ENCODE measurements around the gene TRMT1.

TRMT1 gene

GRCh38 chr19:13127811-13128575 lies 11.5 kb upstream of the TRMT1 start:
- Mint-ChIP-seq H3K9me3 (no peaks in the 10 kb centered on the region), H3K36me3 (ENCODE audit: insufficient read depth) (peaks cover 14% of the 10 kb centered on the region), H3K4me3 (no peak overlapping the region), H3K27me3 (no peaks in the 10 kb centered on the region), H3K27ac (peak overlapping the region; percentile 34 to 89), H3K4me1 (ENCODE audit: low read depth in 2 of 2) (peaks cover 29 to 36% of the 10 kb centered on the region in 2 donors)
- no peak for DNase-seq
- ATAC-seq (replicated peaks), result no peak

- peak overlapping the region in 1 of 2 donors; percentile 89 for H3K27ac Mint-ChIP-seq
- H3K27me3 Mint-ChIP-seq, result no peaks in the 10 kb centered on the region
- peaks cover 30 to 36% of the 10 kb centered on the region in 2 donors for H3K4me1 Mint-ChIP-seq (ENCODE audit: low read depth in 2 of 2)
- DNase-seq (no peak), ATAC-seq (replicated peaks) (no peak)
- H3K36me3 Mint-ChIP-seq (ENCODE audit: insufficient read depth), result peaks cover 22% of the 10 kb centered on the region
- no peak overlapping the region for H3K4me3 Mint-ChIP-seq
- no peaks in the 10 kb centered on the region for H3K9me3 Mint-ChIP-seq
Observed at GRCh38 chr19:13127051-13127450, 10.5 kb upstream of the TRMT1 start.

DNA sequence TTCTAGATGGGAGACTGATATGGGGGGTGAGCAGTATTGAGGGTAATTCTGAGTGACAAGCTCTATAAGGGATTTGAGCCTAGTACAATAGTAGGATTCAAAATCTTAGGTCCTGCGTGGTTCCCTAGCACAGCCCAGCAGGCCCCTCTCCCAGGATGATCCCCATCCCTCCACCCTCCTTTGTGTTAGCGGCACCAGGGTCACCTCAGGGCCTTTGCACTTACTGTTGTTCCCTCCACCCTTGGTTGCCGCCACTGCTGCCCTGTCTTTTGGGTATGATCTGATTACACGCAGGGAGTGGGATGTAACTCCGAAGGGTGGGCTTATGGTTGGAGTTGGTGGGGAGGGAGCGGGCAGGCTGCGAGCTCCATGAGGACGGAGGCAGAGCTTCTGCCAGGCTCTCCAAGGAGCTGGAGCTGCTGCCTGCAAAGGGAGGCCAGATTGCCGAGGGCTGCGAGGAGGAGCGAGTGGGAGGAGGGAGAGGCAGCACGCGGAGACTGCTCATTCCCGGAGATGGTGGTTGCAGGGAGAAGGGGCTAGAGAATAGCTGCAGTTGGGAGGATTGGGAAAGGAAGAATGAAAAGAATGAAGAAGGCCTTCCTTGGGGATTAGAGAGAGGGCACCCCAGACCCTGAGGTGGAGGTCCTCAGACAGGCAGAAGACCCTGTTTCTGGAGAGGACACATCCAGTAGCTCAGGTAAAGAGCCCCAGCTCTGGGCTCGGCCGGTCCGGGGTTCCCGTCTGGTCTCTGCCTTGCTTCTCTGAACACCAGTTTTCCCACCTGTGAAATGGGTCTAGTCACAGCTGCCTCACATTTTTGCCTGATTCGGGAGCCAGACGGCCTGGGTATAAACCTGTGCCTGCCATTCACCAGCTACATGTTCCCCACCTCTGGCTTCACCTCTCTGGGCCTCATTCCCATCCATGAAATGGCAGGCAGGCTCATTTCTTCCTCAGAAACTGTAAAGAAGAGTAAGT lies 6.7 kb upstream of the TRMT1 start:
- Mint-ChIP-seq H3K36me3 (ENCODE audit: insufficient read depth) (peaks cover 24% of the 10 kb centered on the region), H3K27me3 (no peaks in the 10 kb centered on the region), H3K4me1 (ENCODE audit: low read depth in 2 of 2) (peaks cover 45 to 49% of the 10 kb centered on the region in 2 donors), H3K9me3 (no peaks in the 10 kb centered on the region), H3K4me3 (no peak overlapping the region), H3K27ac (peak overlapping the region; percentile 82 to 90)
- DNase-seq (no peak), ATAC-seq (replicated peaks) (no peak)

GRCh38 chr19:13122275-13122878 lies 5.8 kb upstream of the TRMT1 start:
- DNase-seq (peak in 2 of 3 experiments; percentile 22 to 36), ATAC-seq (replicated peaks) (peak; percentile 40)
- H3K27me3 Mint-ChIP-seq, result no peaks in the 10 kb centered on the region
- peak overlapping the region; percentile 52 to 77 for H3K4me3 Mint-ChIP-seq
- H3K36me3 Mint-ChIP-seq (ENCODE audit: insufficient read depth), result peaks cover 30% of the 10 kb centered on the region
- H3K27ac Mint-ChIP-seq, result peak overlapping the region; percentile 82 to 90
- H3K9me3 Mint-ChIP-seq, result no peaks in the 10 kb centered on the region
- peaks cover 46 to 48% of the 10 kb centered on the region in 2 donors for H3K4me1 Mint-ChIP-seq (ENCODE audit: low read depth in 2 of 2)

GRCh38 chr19:13121551-13122274 lies 5.2 kb upstream of the TRMT1 start:
- ATAC-seq (replicated peaks) (peak; percentile 34), DNase-seq (peak in 2 of 3 experiments; percentile 27 to 35)
- no peaks in the 10 kb centered on the region for H3K27me3 Mint-ChIP-seq
- H3K9me3 Mint-ChIP-seq, result no peaks in the 10 kb centered on the region
- peaks cover 50 to 55% of the 10 kb centered on the region in 2 donors for H3K4me1 Mint-ChIP-seq (ENCODE audit: low read depth in 2 of 2)
- peaks cover 33% of the 10 kb centered on the region for H3K36me3 Mint-ChIP-seq (ENCODE audit: insufficient read depth)
- H3K27ac Mint-ChIP-seq, result peak overlapping the region; percentile 82 to 90
- peak overlapping the region; percentile 52 to 77 for H3K4me3 Mint-ChIP-seq

GRCh38 chr19:13120817-13121216 lies 4.3 kb upstream of the TRMT1 start:
- Mint-ChIP-seq H3K9me3 (no peaks in the 10 kb centered on the region), H3K4me3 (peak overlapping the region; percentile 52 to 77), H3K27me3 (no peaks in the 10 kb centered on the region), H3K4me1 (ENCODE audit: low read depth in 2 of 2) (peaks cover 52 to 62% of the 10 kb centered on the region in 2 donors), H3K36me3 (ENCODE audit: insufficient read depth) (peaks cover 36% of the 10 kb centered on the region), H3K27ac (peak overlapping the region; percentile 52 to 82)
- DNase-seq, result no peak
- no peak for ATAC-seq (replicated peaks)

DNA sequence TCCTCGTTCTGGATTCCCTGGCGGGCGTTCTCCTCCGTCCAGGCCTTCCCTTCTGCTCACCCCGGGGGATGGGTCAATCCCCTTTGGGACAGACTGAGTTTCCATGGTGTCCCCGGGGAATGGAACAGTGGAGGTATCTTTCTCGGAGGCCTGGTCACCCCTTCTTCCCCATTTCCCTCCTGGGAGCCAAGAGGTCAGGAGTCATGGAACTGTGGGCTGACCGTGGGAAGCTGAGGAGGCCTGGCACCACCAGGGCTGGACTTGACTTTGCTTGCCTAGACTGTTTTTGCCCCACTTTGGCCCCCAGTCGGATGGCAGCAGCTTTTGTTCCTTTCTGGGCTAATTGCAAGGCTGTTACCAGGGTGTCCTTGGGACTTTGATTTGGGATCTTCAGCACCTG lies 3.5 kb upstream of the TRMT1 start:
- Mint-ChIP-seq H3K27ac (peak overlapping the region; percentile 58 to 82), H3K9me3 (no peaks in the 10 kb centered on the region), H3K4me1 (ENCODE audit: low read depth in 2 of 2) (peaks cover 55 to 66% of the 10 kb centered on the region in 2 donors), H3K27me3 (no peaks in the 10 kb centered on the region), H3K4me3 (peak overlapping the region; percentile 77 to 81), H3K36me3 (ENCODE audit: insufficient read depth) (peaks cover 31% of the 10 kb centered on the region)
- DNase-seq (no peak), ATAC-seq (replicated peaks) (no peak)

- Mint-ChIP-seq H3K27ac (peak overlapping the region; percentile 46 to 58), H3K27me3 (no peaks in the 10 kb centered on the region), H3K4me1 (ENCODE audit: low read depth in 2 of 2) (peaks cover 55 to 66% of the 10 kb centered on the region in 2 donors), H3K4me3 (peak overlapping the region; percentile 77 to 81), H3K36me3 (ENCODE audit: insufficient read depth) (peaks cover 31% of the 10 kb centered on the region), H3K9me3 (no peaks in the 10 kb centered on the region)
- ATAC-seq (replicated peaks), result no peak
- no peak for DNase-seq
Observed at GRCh38 chr19:13119627-13120026, 3.1 kb upstream of the TRMT1 start.

- ATAC-seq (replicated peaks) (no peak), DNase-seq (no peak)
- Mint-ChIP-seq H3K4me1 (ENCODE audit: low read depth in 2 of 2) (peaks cover 54 to 66% of the 10 kb centered on the region in 2 donors), H3K4me3 (peak overlapping the region; percentile 77 to 81), H3K27ac (peak overlapping the region; percentile 46 to 58), H3K27me3 (no peaks in the 10 kb centered on the region), H3K9me3 (no peaks in the 10 kb centered on the region), H3K36me3 (ENCODE audit: insufficient read depth) (peaks cover 35% of the 10 kb centered on the region)
Observed at GRCh38 chr19:13118424-13119193, 2.1 kb upstream of the TRMT1 start.

GRCh38 chr19:13117772-13118423 lies 1.4 kb upstream of the TRMT1 start, which contains the start of gene NACC1:
Gene NACC1 (plus strand): TSS chr19:13118264. CDS start chr19:13135208, 16,944 bp downstream.
- Mint-ChIP-seq H3K27me3 (no peaks in the 10 kb centered on the region), H3K27ac (peak within 1 kb of the TSS; percentile 86 to 91), H3K36me3 (ENCODE audit: insufficient read depth) (peaks cover 39% of the 10 kb centered on the region), H3K4me3 (peak within 1 kb of the TSS; percentile 89 to 93), H3K4me1 (ENCODE audit: low read depth in 2 of 2) (peaks cover 50 to 60% of the 10 kb centered on the region in 2 donors), H3K9me3 (no peaks in the 10 kb centered on the region)
- peak; percentile 82 to 89 (median 87) for DNase-seq
- peak; percentile 79 for ATAC-seq (replicated peaks)

- H3K27me3 Mint-ChIP-seq, result no peaks in the 10 kb centered on the region
- ATAC-seq (replicated peaks) (peak; percentile 19), DNase-seq (no peak)
- no peaks in the 10 kb centered on the region for H3K9me3 Mint-ChIP-seq
- peak overlapping the region; percentile 89 to 93 for H3K4me3 Mint-ChIP-seq
- H3K4me1 Mint-ChIP-seq (ENCODE audit: low read depth in 2 of 2), result peaks cover 44 to 54% of the 10 kb centered on the region in 2 donors
- H3K36me3 Mint-ChIP-seq (ENCODE audit: insufficient read depth), result peaks cover 38% of the 10 kb centered on the region
- H3K27ac Mint-ChIP-seq, result peak overlapping the region; percentile 86 to 91
Observed at GRCh38 chr19:13117176-13117771, 734 bp upstream of the TRMT1 start.

Measured in effector memory CD8-positive, alpha-beta T cell (primary cell).